ENCODE data around the gene UAP1L1.

DNA sequence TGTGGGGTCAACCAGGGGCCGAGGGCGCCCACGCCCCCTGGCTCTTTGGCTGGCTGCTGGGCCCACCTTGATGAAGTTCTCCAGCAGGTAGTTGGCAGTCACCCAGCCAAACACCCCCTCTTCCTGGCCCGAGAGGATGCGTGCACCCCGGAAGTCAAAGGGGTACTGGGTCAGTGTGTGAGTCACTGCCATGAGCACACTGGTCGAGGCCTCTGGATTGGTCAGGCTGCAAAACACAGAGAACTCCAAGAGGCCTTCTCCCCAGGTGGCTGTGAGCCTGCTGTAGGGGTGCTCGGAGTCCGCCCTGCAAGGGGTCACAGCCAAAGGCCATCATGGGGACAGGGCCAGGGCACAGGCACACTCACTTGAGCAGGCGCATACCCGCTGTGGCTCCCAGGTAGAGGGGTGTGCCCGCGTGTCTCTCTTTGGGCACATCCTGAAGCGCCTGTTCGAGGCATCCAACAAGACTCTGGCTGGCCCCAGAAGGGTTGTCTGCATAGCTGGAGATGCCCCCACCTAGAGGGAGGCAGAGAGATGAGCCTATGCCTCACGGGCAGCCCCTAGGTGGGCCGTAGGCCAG, 26.1 kb upstream of the UAP1L1 start:
- TF ChIP-seq, protein P1, sequence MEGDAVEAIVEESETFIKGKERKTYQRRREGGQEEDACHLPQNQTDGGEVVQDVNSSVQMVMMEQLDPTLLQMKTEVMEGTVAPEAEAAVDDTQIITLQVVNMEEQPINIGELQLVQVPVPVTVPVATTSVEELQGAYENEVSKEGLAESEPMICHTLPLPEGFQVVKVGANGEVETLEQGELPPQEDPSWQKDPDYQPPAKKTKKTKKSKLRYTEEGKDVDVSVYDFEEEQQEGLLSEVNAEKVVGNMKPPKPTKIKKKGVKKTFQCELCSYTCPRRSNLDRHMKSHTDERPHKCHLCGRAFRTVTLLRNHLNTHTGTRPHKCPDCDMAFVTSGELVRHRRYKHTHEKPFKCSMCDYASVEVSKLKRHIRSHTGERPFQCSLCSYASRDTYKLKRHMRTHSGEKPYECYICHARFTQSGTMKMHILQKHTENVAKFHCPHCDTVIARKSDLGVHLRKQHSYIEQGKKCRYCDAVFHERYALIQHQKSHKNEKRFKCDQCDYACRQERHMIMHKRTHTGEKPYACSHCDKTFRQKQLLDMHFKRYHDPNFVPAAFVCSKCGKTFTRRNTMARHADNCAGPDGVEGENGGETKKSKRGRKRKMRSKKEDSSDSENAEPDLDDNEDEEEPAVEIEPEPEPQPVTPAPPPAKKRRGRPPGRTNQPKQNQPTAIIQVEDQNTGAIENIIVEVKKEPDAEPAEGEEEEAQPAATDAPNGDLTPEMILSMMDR (IDR thresholded peaks at IDR 0.05; ENCODE audit: low read length): no peak
- no peak for TF ChIP-seq EZH2 (optimal IDR thresholded peaks at IDR 0.05; ENCODE audit: low read depth, low read length)
